ENCODE results near the gene SOCS4.

Gene SOCS4

GRCh38 chr14:55065411-55065810 is 38.4 kb downstream of the SOCS4 start:
- DNase-seq (ENCODE audit: low read depth) = no peak
- TF ChIP-seq POLR2A (IDR thresholded peaks at IDR 0.05; ENCODE audit: extremely low read depth, insufficient read length) (no peak), MAX (IDR thresholded peaks at IDR 0.05; ENCODE audit: low read depth, low read length) (no peak)
- H3K4me3 ChIP-seq (ENCODE audit: low read depth, low read length) = no peak overlapping the region

GRCh38 chr14:55066223-55066622 is 39.2 kb downstream of the SOCS4 start:
- DNase-seq (ENCODE audit: low read depth) = no peak
- H3K4me3 ChIP-seq (ENCODE audit: low read depth, low read length) = no peak overlapping the region
- TF ChIP-seq CTCF (IDR thresholded peaks at IDR 0.05; ENCODE audit: low read depth, low read length) = no peak
- no peak for TF ChIP-seq POLR2A (IDR thresholded peaks at IDR 0.05; ENCODE audit: extremely low read depth, insufficient read length)
- no peak for TF ChIP-seq MAX (IDR thresholded peaks at IDR 0.05; ENCODE audit: low read depth, low read length)
- TF ChIP-seq MYC (IDR thresholded peaks at IDR 0.05; ENCODE audit: low read depth, low read length) = no peak

- TF ChIP-seq MAX (IDR thresholded peaks at IDR 0.05; ENCODE audit: low read depth, low read length) = no peak
- TF ChIP-seq MYC (IDR thresholded peaks at IDR 0.05; ENCODE audit: low read depth, low read length) = no peak
- DNase-seq (ENCODE audit: low read depth) = no peak
- H3K4me3 ChIP-seq (ENCODE audit: low read depth, low read length) = no peak overlapping the region
Measured at GRCh38 chr14:55070981-55071411, 44.0 kb downstream of the SOCS4 start.

GRCh38 chr14:55071870-55072640 is 45.0 kb downstream of the SOCS4 start:
- TF ChIP-seq MAX (IDR thresholded peaks at IDR 0.05; ENCODE audit: low read depth, low read length) (no peak), CTCF (IDR thresholded peaks at IDR 0.05; ENCODE audit: low read depth, low read length) (no peak), POLR2A (IDR thresholded peaks at IDR 0.05; ENCODE audit: extremely low read depth, insufficient read length) (no peak), MYC (IDR thresholded peaks at IDR 0.05; ENCODE audit: low read depth, low read length) (no peak)
- H3K4me3 ChIP-seq (ENCODE audit: low read depth, low read length) = no peak overlapping the region
- DNase-seq (ENCODE audit: low read depth) = no peak

- no peak overlapping the region for H3K4me3 ChIP-seq (ENCODE audit: low read depth, low read length)
- TF ChIP-seq CTCF (IDR thresholded peaks at IDR 0.05; ENCODE audit: low read depth, low read length) = no peak
- TF ChIP-seq MYC (IDR thresholded peaks at IDR 0.05; ENCODE audit: low read depth, low read length) = no peak
- no peak for TF ChIP-seq MAX (IDR thresholded peaks at IDR 0.05; ENCODE audit: low read depth, low read length)
- TF ChIP-seq POLR2A (IDR thresholded peaks at IDR 0.05; ENCODE audit: extremely low read depth, insufficient read length) = no peak
- no peak for DNase-seq (ENCODE audit: low read depth)
Measured at GRCh38 chr14:55073856-55074255, 46.8 kb downstream of the SOCS4 start.

GRCh38 chr14:55074662-55075061 is 47.6 kb downstream of the SOCS4 start:
- DNase-seq (ENCODE audit: low read depth) = no peak
- H3K4me3 ChIP-seq (ENCODE audit: low read depth, low read length) = no peak overlapping the region
- TF ChIP-seq MAX (IDR thresholded peaks at IDR 0.05; ENCODE audit: low read depth, low read length) = 0 out of 2 replicates have a peak, but pooled peaks have one; percentile 6
- no peak for TF ChIP-seq CTCF (IDR thresholded peaks at IDR 0.05; ENCODE audit: low read depth, low read length)
